Endothelial cell of hepatic sinusoid (primary cell): ENCODE measurements around the gene CDO1.

Source experiments
- in situ Hi-C: cut with HindIII; loops from 2 replicates; pipeline ENCODE4 v1.10.0; 2017; ENCODE audit warnings: low sequenced_read_pairs

CDO1 gene

GRCh38 chr5:115795700-115796099, 20.8 kb downstream of the CDO1 start:
- in situ Hi-C loops, result no loop called here

- in situ Hi-C loops, result no loop called here
These were observed 28.0 kb downstream of the CDO1 start for GRCh38 chr5:115788440-115788839.

GRCh38 chr5:115787426-115787825, 29.0 kb downstream of the CDO1 start:
- in situ Hi-C loops, result no loop called here

DNA sequence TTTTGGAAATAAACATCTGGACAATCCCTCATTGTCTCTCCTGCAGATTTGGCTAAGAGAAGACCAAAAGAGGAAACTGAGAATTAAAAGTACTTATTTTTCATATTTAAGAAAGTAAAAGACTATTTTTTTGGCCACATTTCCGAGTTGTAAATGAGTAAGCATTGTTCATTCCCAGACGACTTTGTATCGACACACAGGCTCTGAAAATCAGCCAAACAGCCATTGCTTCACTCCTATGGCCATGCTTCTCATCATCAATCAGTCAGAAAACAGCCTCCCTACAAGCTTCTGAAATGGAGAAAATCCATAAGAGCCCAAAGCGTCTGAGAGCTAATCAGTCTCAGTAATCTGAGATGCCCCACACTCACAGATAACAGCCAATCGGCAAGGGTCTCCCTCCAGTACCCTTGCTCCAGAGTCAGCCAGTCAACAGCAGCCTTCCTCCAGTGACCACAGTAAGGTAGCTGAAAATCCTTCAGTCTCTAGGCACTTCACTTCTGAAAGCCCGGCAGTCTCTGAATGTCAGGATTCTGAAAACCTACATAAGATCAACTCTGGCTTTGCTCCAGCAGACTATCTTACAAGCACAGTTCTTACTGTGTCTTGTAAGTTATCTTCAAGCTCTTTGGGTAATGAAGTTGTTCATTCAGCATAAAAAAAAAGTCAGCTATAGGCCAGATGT, 30.9 kb downstream of the CDO1 start:
- in situ Hi-C loops, result no loop called here

- in situ Hi-C loops, result no loop called here
These were observed 38.0 kb downstream of the CDO1 start for GRCh38 chr5:115778417-115778816.

GRCh38 chr5:115776989-115777388, 39.5 kb downstream of the CDO1 start:
- in situ Hi-C loops, result no loop called here

DNA sequence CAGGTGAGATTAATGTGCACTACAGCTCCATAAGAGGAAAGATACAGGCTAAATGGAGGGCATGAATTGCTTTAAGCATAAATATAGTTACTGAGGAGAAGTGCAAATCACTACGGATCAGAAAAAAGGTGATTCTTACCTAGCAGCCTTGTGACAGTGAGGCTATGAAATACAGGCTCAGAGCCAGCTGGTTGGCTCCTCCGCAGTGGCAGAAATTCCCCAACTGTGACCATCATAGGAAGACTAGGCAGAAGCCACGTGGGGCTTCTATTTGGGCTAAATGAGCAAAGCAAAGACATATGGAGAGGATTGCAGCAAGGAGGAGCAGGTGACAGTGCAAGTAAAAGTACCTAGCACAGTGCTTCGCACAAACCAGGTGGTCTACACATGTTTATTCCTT, 40.5 kb downstream of the CDO1 start:
- in situ Hi-C loops, result no loop called here

DNA sequence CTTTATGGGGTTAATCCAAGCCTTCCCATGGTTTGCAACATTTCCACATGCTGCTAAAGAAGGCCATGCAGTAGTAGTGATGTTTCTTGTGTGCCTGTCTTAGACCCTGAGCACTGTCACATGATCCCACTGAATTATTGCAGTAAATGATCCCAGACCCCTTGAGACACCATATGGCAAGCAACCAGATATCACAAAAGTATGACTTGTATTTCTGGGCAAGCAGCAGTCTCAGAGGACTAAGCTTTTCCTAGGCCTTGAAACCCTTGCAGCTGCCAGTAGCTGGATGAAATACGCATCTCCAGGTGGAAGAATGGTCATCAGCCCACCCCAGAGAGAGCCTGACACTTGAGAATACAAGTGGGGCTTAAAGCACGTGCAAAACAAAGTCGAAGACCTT, 41.8 kb downstream of the CDO1 start:
- in situ Hi-C loops, result no loop called here

DNA sequence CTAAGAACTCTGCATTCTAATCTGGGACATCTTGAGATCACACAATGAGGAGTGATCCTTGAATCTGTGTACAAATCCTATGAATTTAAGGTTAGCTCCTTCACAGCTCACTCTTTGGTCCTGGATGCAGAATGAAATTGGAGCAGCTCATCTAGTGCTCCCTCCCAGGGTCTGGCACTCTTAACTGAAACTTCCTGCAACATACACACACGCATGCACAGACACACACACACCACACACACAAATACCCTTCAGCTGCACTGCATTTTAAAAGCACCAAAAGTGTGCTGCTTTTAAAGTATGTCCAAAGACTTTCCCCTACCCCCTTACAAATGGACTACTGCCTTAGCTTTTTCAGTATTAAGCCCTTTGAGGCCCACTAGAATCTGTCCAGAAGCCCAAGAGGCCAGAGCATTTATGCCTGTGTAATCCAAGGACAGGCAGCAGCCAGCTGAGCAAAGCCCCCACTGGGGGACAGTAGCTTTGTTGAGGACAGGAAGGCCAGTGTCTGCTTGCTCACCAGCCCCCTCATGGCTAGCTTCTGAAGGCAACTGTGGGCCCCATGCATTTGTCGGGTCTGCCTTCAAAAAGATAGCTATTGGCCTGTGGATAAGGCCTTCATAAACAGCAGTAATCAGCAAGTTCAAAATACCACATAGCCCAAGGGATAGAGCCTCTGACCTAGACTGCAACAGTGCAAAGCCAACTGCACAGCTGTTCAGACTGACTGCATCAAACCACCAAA, 43.6 kb downstream of the CDO1 start:
- in situ Hi-C loops, result no loop called here

DNA sequence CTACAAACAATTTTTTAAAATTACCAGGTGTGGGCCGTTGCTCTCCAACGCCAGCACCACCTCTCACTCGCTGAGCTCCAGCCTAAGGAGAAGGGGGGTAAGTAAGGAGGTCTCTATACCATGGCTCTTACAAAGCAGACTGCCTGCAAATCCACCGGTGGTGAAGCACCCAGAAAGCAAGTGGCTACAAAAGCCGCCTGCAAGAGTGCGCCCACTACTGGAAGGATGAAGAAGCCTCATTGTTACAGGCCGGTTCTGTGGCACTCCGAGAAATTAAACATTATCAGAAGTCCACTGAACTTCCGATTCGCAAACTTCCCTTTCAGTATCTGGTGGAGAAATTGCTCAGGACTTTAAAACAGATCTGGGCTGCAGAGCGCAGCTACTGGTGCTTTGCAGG, 46.0 kb downstream of the CDO1 start:
- in situ Hi-C loops, result no loop called here

DNA sequence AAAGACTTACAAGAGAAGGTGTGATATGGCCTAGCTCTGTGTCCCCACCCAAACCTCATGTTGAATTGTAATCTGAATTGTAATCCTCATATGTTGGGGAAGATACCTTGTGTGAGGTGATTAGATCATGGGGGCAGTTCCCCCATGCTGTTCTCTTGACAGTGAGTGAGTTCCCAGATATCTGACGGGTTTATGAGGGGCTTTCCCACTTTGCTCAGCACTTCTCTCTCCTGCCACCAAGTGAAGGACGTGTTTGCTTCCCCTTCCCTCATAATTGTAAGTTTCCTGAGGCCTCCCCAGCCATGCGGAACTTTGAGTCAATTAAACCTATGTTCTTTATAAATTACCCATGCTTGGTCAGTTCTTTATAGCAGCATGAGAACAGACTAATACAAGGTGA, 49.0 kb downstream of the CDO1 start:
- in situ Hi-C loops, result no loop called here

- in situ Hi-C loops, result no loop called here
These were observed 49.9 kb downstream of the CDO1 start for GRCh38 chr5:115766608-115767007.

- in situ Hi-C loops, result no loop called here
These were observed 58.1 kb downstream of the CDO1 start for GRCh38 chr5:115758356-115758755.

- in situ Hi-C loops, result no loop called here
These were observed 60.8 kb downstream of the CDO1 start for GRCh38 chr5:115755675-115756074.
